Erythroblast (primary cell): Measurements from ENCODE around the gene MRGPRD.

ENCODE experiments used
- GATA1 ChIP-seq: IDR thresholded peaks from 2 replicates; pipeline ENCODE4 v1.6.1; 2011; ENCODE audit warnings: low read depth, mild to moderate bottlenecking, control low read depth, low read length, moderate library complexity
- POLR2A ChIP-seq: IDR thresholded peaks from 2 replicates; pipeline ENCODE4 v1.6.1; 2011; ENCODE audit warnings: mild to moderate bottlenecking, low read length

GRCh38 chr11:68938088-68938487, 42.7 kb downstream of the MRGPRD start:
- no peak for TF ChIP-seq POLR2A
- TF ChIP-seq GATA1 = no peak
